ENCODE results near the gene PARP3.

PARP3 gene

DNA sequence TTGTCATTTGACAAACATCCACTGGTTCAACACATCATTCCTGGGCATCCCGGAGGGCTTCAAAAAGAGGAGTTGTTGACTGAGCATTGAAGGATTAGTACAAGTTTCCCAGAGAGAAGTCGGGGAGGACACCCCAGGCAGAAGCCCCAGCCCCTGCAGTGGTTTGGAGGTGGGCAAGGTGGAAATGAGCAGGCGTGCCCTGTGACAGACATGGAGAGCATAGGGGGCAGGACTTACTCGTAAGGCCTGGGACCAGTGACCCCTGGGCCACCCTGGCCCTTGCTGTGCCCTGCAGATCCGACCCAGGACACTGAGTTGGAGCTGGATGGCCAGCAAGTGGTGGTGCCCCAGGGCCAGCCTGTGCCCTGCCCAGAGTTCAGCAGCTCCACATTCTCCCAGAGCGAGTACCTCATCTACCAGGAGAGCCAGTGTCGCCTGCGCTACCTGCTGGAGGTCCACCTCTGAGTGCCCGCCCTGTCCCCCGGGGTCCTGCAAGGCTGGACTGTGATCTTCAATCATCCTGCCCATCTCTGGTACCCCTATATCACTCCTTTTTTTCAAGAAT is 5.9 kb downstream of the PARP3 start:
- DNase-seq (ENCODE audit: low spot score): no peak

- DNase-seq (ENCODE audit: low spot score): no peak
Measured at GRCh38 chr3:51949121-51949520, 7.0 kb downstream of the PARP3 start.

DNA sequence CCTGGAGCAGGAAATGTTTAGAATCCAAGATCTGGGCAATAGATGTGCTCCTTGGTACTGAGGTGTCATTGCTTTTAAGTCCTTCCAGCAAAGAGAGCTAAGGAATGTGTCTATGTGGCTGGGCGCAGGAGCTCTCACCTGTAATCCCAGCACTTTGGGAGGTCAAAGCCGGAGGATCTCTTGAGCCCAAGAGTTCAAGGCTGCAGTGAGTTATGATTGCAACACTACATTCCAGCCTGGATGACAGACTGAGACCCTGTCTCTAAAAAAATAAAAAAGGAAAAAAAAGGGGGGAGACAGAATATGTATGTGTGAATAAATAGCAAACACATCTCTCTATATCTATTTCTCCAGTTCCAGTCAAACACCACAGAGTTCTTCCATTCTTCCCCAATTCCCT is 8.7 kb downstream of the PARP3 start:
- DNase-seq (ENCODE audit: low spot score): no peak

DNA sequence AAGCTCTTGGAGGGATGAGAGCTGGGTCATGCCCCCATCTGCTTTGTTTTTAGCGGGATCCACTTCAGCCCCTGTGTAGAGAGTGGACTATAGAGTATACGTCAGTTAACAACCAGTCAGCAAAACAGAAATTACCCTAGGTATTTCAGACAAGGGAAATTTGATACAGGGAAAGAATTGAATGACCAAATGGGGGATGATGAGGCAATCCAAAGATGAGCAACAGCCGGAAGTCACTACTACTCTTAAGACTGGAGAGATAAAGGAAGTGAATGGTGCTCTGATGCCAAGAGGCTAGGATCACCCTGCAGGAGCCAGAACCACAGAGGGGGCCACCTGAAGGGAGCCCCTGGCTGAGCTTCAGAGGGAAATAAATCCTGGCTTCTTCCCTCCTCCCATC is 11.3 kb downstream of the PARP3 start:
- no peak for DNase-seq (ENCODE audit: low spot score)

DNA sequence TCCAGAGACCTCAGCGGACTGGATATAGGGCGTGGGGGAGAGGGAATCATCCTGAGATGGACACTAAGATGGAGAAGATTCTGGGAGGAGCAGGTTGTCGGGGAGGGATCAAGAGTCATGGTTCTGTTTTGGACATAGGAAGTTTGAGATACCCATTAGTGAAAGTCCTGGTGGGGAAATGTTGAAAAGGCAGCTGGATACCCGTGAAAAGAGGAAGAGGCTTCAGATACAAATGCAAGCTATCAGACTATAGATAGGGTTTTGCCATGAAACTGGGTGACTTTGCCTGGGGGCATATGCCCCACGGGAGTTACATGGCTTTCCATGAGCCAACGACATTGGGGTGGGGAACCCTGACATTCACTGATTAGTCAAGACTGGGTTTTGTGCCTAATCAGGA is 11.9 kb downstream of the PARP3 start:
- no peak for DNase-seq (ENCODE audit: low spot score)

GRCh38 chr3:51954713-51955112 is 12.6 kb downstream of the PARP3 start:
- no peak for DNase-seq (ENCODE audit: low spot score)

DNA sequence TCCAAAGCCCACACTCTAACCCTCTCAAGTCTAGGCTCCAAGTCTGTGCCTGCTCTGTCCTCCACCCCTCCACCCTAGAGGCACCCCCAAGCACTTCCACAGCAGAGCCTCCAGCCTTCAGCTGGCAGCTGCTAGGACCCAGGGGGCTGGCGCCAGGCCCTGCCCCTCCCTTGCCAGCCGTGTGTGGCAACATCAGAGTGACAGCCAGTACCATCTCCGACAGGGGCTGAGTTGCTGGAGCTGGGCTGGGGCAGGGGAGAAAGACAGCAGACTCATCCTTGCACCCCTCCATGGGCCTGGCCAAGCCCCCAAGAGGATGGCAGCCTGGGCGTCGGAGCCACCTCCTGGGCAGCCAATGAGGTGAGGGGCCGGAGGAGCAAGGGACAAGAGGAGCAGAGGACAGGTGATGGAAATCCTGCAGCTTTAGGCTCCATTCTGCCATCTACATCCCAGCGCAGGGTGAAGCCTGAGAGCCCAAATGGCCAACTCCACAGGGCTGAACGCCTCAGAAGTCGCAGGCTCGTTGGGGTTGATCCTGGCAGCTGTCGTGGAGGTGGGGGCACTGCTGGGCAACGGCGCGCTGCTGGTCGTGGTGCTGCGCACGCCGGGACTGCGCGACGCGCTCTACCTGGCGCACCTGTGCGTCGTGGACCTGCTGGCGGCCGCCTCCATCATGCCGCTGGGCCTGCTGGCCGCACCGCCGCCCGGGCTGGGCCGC is 13.2 kb downstream of the PARP3 start, which contains the start of gene GPR62:
Gene GPR62, plus strand, starts transcription at position 207 of the 718 bp plus-strand sequence. Its CDS starts 272 bp downstream, at position 479.
- no peak for DNase-seq (ENCODE audit: low spot score)

DNA sequence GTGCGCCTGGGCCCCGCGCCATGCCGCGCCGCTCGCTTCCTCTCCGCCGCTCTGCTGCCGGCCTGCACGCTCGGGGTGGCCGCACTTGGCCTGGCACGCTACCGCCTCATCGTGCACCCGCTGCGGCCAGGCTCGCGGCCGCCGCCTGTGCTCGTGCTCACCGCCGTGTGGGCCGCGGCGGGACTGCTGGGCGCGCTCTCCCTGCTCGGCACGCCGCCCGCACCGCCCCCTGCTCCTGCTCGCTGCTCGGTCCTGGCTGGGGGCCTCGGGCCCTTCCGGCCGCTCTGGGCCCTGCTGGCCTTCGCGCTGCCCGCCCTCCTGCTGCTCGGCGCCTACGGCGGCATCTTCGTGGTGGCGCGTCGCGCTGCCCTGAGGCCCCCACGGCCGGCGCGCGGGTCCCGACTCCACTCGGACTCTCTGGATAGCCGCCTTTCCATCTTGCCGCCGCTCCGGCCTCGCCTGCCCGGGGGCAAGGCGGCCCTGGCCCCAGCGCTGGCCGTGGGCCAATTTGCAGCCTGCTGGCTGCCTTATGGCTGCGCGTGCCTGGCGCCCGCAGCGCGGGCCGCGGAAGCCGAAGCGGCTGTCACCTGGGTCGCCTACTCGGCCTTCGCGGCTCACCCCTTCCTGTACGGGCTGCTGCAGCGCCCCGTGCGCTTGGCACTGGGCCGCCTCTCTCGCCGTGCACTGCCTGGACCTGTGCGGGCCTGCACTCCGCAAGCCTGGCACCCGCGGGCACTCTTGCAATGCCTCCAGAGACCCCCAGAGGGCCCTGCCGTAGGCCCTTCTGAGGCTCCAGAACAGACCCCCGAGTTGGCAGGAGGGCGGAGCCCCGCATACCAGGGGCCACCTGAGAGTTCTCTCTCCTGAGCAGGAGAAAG is 14.0 kb downstream of the PARP3 start:
- DNase-seq (ENCODE audit: low spot score): no peak

- no peak for DNase-seq (ENCODE audit: low spot score)
Measured at GRCh38 chr3:51957520-51958205, 15.5 kb downstream of the PARP3 start.

- no peak for DNase-seq (ENCODE audit: low spot score)
Measured at GRCh38 chr3:51958603-51959521, 16.7 kb downstream of the PARP3 start.

GRCh38 chr3:51959651-51960050 is 17.5 kb downstream of the PARP3 start:
- DNase-seq (ENCODE audit: low spot score): no peak

- no peak for DNase-seq (ENCODE audit: low spot score)
Measured at GRCh38 chr3:51960386-51960785, 18.2 kb downstream of the PARP3 start.

- no peak for DNase-seq (ENCODE audit: low spot score)
Measured at GRCh38 chr3:51961011-51961410, 18.8 kb downstream of the PARP3 start.

DNA sequence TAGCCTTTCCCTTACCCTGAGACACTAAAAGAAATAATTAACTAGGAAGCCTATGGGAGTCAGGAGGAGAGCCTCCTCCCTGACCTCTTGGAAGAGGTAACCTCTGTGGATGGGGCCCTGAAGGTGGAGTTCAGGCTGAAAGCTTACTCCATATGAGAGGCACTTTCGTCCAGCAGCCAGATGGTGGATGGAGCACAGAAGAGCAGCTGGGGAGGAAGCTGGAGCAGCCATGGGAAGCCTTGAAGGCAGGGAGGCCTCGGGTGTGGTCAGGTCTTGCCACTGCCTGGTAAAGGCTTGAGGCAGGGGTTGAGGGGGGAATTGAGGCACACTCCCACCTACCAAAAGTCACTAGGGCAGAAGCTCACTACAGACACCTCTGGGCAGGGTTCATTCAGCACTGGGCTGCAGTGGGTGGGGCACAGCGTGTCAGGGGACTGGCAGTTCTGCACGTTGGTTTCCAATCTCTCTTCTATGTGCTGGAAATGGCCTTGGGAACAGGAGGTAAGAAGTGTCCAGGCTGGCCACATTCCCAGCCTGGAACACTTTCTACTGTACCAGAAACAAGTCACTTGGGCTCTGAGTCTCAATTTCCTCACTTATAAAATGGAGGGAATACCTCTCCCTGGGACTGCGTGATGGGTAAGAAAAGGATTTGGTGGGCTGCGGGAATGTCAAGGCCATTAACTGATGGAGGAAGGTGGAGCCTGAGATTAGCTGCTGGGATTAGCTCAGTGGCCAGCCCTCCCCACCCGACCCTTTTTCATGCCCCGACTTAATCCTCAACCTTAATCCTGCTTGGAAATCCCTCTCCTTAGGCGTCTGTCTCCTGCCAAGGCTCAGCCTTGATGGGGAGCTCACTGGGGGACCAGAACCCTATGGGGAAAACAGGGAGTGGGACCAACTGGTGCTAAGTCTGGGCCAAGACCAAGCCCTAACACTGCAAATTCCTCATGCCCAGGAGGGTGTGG is 19.7 kb downstream of the PARP3 start:
- no peak for DNase-seq (ENCODE audit: low spot score)

- no peak for DNase-seq (ENCODE audit: low spot score)
Measured at GRCh38 chr3:51962854-51963530, 20.8 kb downstream of the PARP3 start.

GRCh38 chr3:51963951-51964451 is 21.8 kb downstream of the PARP3 start:
- no peak for DNase-seq (ENCODE audit: low spot score)

DNA sequence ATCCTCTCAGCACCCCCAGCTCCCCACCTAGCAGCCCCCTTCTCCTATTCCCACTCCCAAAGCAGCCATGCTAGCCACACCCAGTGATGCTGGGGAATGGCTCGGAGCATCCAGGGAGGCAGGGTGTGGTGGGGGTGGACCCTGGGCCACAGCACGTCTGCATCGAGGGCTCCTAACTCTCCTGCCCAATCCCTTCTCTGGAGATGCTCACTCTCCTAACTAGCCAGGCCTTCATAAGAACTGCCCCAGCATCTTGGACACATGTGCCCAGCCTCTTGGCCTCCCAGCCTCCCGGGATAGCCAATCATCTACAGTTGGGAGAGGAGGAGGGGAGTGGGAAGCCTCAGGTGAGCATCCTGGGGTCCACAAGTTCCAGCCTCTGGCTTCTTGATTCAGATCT is 22.4 kb downstream of the PARP3 start:
- no peak for DNase-seq (ENCODE audit: low spot score)

- DNase-seq (ENCODE audit: low spot score): no peak
Measured at GRCh38 chr3:51966016-51966415, 23.9 kb downstream of the PARP3 start.

DNA sequence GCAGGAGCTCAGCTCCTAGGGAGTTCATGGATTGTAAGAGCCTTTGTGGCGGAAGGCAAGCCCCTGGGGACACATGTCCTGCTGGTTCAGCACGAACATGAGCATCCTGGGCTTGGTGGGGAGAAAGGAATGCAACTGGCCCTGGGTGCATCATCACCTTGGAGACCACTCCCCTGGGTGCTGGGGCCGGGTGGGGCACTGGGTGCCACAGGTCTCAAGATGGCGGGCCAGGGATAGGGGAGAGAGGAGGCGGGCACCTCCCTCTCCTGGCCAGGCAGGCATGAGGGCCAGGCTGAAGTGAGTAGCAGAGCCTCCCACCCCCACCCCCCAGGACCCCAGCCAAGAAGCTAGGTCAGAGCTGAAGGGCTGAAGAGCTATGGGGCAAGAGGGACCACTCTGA is 24.3 kb downstream of the PARP3 start:
- no peak for DNase-seq (ENCODE audit: low spot score)
